Measurements from ENCODE around the gene EDEM1. TPM values are rescaled to one million over a fixed set of nuclear protein-coding genes. Genes with fewer than 3 reads are reported as not detected.

EDEM1 gene
- polyA plus RNA-seq, 1 experiment = 42.5 TPM

DNA sequence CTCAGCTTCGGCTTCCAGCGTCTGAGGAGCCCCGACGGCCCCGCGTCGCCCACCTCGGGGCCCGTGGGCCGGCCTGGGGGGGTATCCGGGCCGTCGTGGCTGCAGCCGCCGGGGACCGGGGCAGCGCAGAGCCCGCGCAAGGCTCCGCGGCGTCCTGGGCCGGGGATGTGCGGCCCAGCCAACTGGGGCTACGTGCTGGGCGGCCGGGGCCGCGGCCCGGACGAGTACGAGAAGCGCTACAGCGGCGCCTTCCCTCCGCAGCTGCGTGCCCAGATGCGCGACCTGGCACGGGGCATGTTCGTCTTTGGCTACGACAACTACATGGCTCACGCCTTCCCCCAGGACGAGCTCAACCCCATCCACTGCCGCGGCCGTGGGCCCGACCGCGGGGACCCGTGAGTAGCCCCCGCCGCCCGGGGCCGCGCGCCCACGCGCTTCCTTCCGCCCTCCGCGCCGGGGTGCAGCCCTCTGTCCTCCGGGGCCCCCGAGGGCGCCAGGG lies 462 bp downstream of the EDEM1 start:
- Histone ChIP-seq H3K27ac (ENCODE audit: low read depth, low read length) (peak overlapping the region; percentile 80), H3K27me3 (ENCODE audit: control insufficient read depth, insufficient read depth, low read length) (no peaks in the 10 kb centered on the region), H3K4me3 (ENCODE audit: low read depth, low read length) (peak overlapping the region; percentile 88), H3K9me3 (ENCODE audit: control insufficient read depth, insufficient read depth, low read length) (no peaks in the 10 kb centered on the region)
- ChIA-PET CTCF (interaction anchor here (0.5 to 1.6 kb wide), 3 partner anchors 66 to 897 kb away, joined by 3 to 5 read pairs (median 5); partner anchors contain the start of gene ARL8B), POLR2A (interaction anchor here (1.3 to 1.9 kb wide), 2 partner anchors 9 to 30 kb away, joined by 3 to 5 read pairs; no protein-coding TSS in a partner anchor)
- TF ChIP-seq, protein P1, sequence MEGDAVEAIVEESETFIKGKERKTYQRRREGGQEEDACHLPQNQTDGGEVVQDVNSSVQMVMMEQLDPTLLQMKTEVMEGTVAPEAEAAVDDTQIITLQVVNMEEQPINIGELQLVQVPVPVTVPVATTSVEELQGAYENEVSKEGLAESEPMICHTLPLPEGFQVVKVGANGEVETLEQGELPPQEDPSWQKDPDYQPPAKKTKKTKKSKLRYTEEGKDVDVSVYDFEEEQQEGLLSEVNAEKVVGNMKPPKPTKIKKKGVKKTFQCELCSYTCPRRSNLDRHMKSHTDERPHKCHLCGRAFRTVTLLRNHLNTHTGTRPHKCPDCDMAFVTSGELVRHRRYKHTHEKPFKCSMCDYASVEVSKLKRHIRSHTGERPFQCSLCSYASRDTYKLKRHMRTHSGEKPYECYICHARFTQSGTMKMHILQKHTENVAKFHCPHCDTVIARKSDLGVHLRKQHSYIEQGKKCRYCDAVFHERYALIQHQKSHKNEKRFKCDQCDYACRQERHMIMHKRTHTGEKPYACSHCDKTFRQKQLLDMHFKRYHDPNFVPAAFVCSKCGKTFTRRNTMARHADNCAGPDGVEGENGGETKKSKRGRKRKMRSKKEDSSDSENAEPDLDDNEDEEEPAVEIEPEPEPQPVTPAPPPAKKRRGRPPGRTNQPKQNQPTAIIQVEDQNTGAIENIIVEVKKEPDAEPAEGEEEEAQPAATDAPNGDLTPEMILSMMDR (IDR thresholded peaks at IDR 0.05; ENCODE audit: low read depth, low read length) = no peak
- DNase-seq (ENCODE audit: low read depth, low spot score) = no peak

DNA sequence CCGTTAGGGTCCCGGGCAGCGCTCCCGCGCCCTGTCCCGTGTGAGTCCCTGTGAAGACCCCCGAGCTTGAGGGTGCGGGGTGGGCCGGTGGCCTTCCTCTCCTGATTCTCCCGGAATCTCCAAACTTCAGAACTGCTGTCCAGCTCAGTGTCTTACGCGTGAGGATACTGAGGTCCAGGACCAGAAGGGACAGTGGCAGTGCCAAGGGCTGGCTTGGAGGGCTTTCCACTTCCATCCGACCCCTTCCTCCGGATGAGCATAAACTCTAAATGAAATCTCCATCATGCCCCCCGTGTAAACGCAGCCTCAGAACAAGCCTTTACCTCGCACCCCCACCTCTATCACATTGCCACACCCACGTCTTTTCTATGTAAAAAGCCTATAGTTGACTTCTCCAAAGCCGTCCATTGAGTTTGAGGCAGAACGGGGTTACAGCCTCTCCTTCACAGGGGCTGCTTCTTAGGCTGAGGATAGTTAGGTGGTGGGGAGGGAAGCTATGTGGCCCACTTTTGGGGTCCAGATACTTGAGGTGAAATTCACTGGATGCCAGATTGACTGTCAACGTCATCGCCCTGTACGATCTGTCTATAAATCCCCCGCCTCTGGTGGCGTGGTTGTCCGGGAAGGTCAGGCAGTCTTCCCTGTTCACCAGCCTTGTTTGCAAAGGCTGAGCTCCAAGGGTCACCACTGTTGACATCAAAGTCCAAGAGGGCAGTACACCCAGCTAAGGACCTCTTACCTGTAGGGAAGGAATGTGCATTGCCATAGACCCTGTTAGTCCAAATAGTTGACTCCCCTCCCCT lies 1.1 kb downstream of the EDEM1 start:
- ChIA-PET CTCF (interaction anchor here (0.5 to 1.6 kb wide), 3 partner anchors 66 to 898 kb away, joined by 3 to 5 read pairs (median 5); partner anchors contain the start of gene ARL8B), POLR2A (interaction anchor here (1.3 to 1.9 kb wide), 2 partner anchors 8 to 30 kb away, joined by 3 to 5 read pairs; no protein-coding TSS in a partner anchor)
- no peak for DNase-seq (ENCODE audit: low read depth, low spot score)

DNA sequence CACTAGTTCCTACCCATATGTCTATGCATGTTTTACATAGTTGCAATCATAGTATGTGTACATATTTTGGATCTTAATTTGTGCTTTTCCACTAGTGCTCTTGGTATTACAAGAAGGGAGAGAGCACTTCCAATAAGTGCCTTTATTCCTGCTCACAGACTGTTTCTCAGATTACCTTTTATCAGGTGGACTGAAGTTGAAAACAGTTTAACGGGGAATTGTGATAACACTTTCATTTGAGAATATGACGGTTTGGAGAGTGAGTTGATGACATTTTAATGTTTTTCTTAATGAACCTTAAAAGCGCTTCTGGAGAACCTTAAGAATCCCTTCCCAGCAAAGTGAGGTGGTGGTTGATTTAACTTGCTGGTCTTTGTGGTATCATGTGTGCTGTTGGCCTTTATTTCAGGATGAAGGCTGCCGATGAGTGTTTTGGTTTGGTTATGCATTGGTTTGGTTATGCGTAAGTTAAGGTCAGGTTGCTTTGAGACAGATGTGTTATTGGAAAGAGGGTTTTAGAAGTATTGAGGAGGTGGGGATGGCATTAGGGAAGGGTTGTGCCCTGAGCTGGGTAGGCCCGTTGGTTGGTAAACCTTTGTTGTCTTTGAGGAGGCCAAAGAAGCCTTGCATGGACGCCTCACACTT lies 2.8 kb downstream of the EDEM1 start:
- POLR2A ChIA-PET = no interaction called here
- peak overlapping the region; percentile 10; the same call in 1 of the 2 replicates for H3K4me3 ChIP-seq (ENCODE audit: low read depth, low read length)
- no peak overlapping the region for H3K27ac ChIP-seq (ENCODE audit: low read depth, low read length)
- TF ChIP-seq, protein P1 (IDR thresholded peaks at IDR 0.05; ENCODE audit: low read depth, low read length) = no peak
- DNase-seq (ENCODE audit: low read depth, low spot score) = no peak
- no peaks in the 10 kb centered on the region for H3K27me3 ChIP-seq (ENCODE audit: control insufficient read depth, insufficient read depth, low read length)
- CTCF ChIA-PET = no interaction called here
- no peaks in the 10 kb centered on the region for H3K9me3 ChIP-seq (ENCODE audit: control insufficient read depth, insufficient read depth, low read length)

More for the DNA sequence above, 1.1 kb downstream of the EDEM1 start:
- no peaks in the 10 kb centered on the region for H3K9me3 ChIP-seq (ENCODE audit: control insufficient read depth, insufficient read depth, low read length)
- TF ChIP-seq, protein P1 (IDR thresholded peaks at IDR 0.05; ENCODE audit: low read depth, low read length) = no peak
- H3K27ac ChIP-seq (ENCODE audit: low read depth, low read length) = peak overlapping the region; percentile 54
- H3K27me3 ChIP-seq (ENCODE audit: control insufficient read depth, insufficient read depth, low read length) = no peaks in the 10 kb centered on the region
- peak overlapping the region; percentile 88 for H3K4me3 ChIP-seq (ENCODE audit: low read depth, low read length)

DNA sequence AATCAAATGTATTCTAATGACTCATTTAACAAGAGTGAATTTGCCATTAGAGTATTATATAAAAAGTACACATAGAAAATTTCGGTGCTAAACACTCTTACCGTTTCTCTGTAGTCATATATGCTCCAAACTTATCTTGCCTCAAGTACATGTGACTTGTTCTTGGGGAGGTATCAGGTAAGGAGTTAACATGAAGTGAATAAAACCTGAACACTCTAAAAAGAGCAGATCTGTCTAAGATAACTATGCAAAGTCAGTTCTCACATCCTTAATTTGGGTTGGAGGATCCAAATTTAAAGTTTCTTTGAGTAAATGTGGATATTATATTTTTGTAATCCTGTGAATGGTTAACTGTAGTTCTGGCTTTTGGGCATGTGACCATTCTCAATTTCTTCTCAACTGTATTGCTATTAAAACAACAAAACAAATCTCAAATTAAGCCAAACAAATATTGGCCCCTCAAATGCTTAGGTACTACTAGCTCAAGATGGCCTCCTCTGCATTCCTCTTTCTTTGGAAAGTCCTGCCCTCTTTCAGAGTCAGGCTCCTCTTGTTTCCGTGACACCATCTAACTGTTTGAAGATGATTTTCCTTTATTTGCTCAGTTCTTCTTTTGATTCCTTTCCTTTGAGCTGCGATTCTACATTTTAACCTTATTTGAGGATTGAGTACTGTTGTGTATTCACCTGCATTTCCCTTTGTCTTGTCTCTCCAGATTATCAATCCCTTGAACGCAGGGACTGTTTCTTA lies 4.2 kb downstream of the EDEM1 start:
- DNase-seq (ENCODE audit: low read depth, low spot score) = no peak
- no peak overlapping the region for H3K4me3 ChIP-seq (ENCODE audit: low read depth, low read length)
- TF ChIP-seq, protein P1 (IDR thresholded peaks at IDR 0.05; ENCODE audit: low read depth, low read length) = no peak
- no peaks in the 10 kb centered on the region for H3K9me3 ChIP-seq (ENCODE audit: control insufficient read depth, insufficient read depth, low read length)
- no peak overlapping the region for H3K27ac ChIP-seq (ENCODE audit: low read depth, low read length)
- ChIA-PET CTCF (interaction anchor here (0.7 kb wide), 1 partner anchor 480 kb away, joined by 3 read pairs; no protein-coding TSS in a partner anchor), POLR2A (no interaction called here)
- no peaks in the 10 kb centered on the region for H3K27me3 ChIP-seq (ENCODE audit: control insufficient read depth, insufficient read depth, low read length)

Measured in AG04450 (cell line).